GM12878 (cell line): Measurements from ENCODE around the gene TNFRSF11A.

ENCODE experiments used
- JUND ChIP-seq: IDR thresholded peaks from 2 replicates; pipeline ENCODE4 v1.6.1; 2012; ENCODE audit warnings: low read depth, mild to moderate bottlenecking, low read length, improper control_type of control experiment, moderate library complexity
- MAX ChIP-seq: IDR thresholded peaks from 2 replicates; pipeline ENCODE4 v1.6.1; 2012; ENCODE audit warnings: low read depth, low read length, improper control_type of control experiment
- POLR2A ChIP-seq: IDR thresholded peaks from 2 replicates; pipeline ENCODE4 v1.6.1; 2011; ENCODE audit warnings: low read depth, mild to moderate bottlenecking, low read length
- POLR2AphosphoS5 ChIP-seq: IDR thresholded peaks from 2 replicates; pipeline ENCODE4 v1.6.1; 2011; ENCODE audit warnings: mild to moderate bottlenecking, low read length, inconsistent platforms
- RAD21 ChIP-seq: IDR thresholded peaks from 2 replicates; pipeline ENCODE4 v1.6.1; 2011; ENCODE audit warnings: mild to moderate bottlenecking, low read depth, low read length, moderate library complexity; ENCODE audit not compliant: insufficient read depth
- RFX5 ChIP-seq: IDR thresholded peaks from 2 replicates; pipeline ENCODE4 v1.6.1; 2011; ENCODE audit warnings: low read depth, low read length, improper control_type of control experiment
- SIN3A ChIP-seq: IDR thresholded peaks from 2 replicates; pipeline ENCODE4 v1.6.1; 2012; ENCODE audit warnings: low read depth, low read length, improper control_type of control experiment
- SP1 ChIP-seq: IDR thresholded peaks from one replicate; pipeline ENCODE4 v1.6.1; 2011; ENCODE audit warnings: low read depth, low read length
- ZNF207 ChIP-seq: fragments of 450-650 bp; IDR thresholded peaks from 2 replicates; pipeline ENCODE4 v1.6.1; 2014; ENCODE audit warnings: antibody characterized with exemption, mild to moderate bottlenecking, borderline replicate concordance
- ZSCAN29 ChIP-seq: fragments of 450-650 bp; IDR thresholded peaks from 2 replicates; pipeline ENCODE4 v1.6.1; 2017; ENCODE audit warnings: mild to moderate bottlenecking, moderate library complexity
- TF ChIP-seq, protein P1 (sequence below), 3 experiments: IDR thresholded peaks in 2 of 3; conservative IDR thresholded peaks in 1 of 3; 2 replicates each; pipeline ENCODE4 v1.5.1; 2011; ENCODE audit warnings: low read depth in 3 of 3, low read length in 3 of 3, mild to moderate bottlenecking in 3 of 3, control low read depth in 2 of 3, moderate library complexity in 2 of 3, inconsistent platforms in 1 of 3, mixed read lengths in 1 of 3; ENCODE audit not compliant: control insufficient read depth in 2 of 3, insufficient read depth in 1 of 3; ENCODE audit errors: extremely low read depth in 1 of 3

GRCh38 chr18:62336618-62337017 lies 11.5 kb downstream of the TNFRSF11A start:
- TF ChIP-seq JUND (no peak), RFX5 (no peak), ZSCAN29 (no peak), SIN3A (no peak), ZNF207 (no peak), RAD21 (no peak), SP1 (no peak), MAX (no peak), POLR2AphosphoS5 (no peak), POLR2A (no peak)
- TF ChIP-seq, protein P1, sequence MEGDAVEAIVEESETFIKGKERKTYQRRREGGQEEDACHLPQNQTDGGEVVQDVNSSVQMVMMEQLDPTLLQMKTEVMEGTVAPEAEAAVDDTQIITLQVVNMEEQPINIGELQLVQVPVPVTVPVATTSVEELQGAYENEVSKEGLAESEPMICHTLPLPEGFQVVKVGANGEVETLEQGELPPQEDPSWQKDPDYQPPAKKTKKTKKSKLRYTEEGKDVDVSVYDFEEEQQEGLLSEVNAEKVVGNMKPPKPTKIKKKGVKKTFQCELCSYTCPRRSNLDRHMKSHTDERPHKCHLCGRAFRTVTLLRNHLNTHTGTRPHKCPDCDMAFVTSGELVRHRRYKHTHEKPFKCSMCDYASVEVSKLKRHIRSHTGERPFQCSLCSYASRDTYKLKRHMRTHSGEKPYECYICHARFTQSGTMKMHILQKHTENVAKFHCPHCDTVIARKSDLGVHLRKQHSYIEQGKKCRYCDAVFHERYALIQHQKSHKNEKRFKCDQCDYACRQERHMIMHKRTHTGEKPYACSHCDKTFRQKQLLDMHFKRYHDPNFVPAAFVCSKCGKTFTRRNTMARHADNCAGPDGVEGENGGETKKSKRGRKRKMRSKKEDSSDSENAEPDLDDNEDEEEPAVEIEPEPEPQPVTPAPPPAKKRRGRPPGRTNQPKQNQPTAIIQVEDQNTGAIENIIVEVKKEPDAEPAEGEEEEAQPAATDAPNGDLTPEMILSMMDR (IDR thresholded peaks at IDR 0.05 in 2 of 3, conservative IDR thresholded peaks at IDR 0.05 in 1 of 3; ENCODE audit: control insufficient read depth in 2 of 3, extremely low read depth in 1 of 3, insufficient read depth in 1 of 3, low read depth in 3 of 3, low read length in 3 of 3), result no peak
